NCI-H526 (cell line): ENCODE results near the gene ZNF358.

Experiments used
- DNase-seq, 2 experiments: peaks; one replicate each; lab custom pipeline; 2025; lab: John Stamatoyannopoulos, UW

The ZNF358 gene

DNA sequence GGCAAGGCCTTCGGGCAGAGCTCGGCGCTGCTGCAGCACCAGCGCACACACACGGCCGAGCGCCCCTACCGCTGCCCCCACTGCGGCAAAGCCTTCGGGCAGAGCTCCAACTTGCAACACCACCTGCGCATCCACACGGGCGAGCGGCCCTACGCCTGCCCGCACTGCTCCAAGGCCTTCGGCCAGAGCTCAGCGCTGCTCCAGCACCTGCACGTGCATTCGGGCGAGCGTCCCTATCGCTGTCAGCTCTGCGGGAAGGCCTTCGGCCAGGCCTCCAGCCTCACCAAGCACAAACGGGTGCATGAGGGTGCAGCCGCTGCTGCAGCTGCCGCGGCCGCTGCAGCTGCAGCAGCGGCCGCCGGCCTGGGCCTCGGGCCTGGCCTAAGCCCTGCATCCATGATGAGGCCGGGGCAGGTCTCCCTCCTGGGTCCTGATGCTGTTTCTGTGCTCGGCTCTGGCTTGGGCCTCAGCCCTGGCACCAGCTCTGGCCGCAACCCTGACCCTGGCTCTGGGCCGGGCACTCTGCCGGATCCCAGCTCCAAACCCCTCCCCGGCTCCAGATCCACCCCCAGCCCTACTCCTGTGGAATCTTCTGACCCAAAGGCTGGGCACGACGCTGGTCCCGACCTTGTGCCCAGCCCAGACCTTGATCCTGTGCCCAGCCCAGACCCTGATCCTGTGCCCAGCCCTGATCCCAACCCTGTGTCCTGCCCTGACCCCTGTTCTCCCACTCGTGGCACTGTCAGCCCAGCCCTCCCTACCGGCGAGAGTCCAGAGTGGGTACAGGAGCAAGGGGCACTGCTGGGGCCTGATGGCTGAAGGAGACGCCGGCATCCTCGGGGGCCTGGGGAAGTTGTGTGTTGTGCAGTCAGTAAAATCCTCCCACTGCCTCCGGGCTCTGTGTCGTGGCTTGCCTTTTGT, 4.5 kb downstream of the ZNF358 start:
- no peak for DNase-seq

DNA sequence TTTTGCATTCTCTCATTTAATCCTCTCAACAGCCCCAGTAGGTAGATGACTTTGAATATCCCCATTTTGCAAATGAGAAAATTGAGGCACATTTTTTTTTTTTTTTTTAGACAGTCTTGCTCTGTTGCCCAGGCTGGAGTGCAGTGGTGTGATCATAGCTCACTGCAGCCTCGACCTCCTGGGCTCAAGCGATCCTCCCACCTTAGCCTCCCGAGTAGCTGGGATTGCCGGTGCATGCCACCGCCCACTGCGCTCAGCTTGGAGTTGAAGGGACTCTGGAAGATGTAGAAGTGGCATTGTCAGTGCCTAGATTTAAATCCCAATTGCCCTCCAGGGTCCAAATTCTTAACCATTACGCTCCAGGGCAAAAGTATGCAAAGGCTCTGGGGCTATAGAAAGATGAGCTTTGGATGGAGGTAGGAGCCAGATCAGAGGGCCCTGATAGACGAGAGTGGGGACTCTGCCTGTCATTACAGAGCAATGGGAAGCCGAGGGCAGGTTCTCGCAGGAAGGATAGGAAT, 5.7 kb downstream of the ZNF358 start:
- DNase-seq = no peak

DNA sequence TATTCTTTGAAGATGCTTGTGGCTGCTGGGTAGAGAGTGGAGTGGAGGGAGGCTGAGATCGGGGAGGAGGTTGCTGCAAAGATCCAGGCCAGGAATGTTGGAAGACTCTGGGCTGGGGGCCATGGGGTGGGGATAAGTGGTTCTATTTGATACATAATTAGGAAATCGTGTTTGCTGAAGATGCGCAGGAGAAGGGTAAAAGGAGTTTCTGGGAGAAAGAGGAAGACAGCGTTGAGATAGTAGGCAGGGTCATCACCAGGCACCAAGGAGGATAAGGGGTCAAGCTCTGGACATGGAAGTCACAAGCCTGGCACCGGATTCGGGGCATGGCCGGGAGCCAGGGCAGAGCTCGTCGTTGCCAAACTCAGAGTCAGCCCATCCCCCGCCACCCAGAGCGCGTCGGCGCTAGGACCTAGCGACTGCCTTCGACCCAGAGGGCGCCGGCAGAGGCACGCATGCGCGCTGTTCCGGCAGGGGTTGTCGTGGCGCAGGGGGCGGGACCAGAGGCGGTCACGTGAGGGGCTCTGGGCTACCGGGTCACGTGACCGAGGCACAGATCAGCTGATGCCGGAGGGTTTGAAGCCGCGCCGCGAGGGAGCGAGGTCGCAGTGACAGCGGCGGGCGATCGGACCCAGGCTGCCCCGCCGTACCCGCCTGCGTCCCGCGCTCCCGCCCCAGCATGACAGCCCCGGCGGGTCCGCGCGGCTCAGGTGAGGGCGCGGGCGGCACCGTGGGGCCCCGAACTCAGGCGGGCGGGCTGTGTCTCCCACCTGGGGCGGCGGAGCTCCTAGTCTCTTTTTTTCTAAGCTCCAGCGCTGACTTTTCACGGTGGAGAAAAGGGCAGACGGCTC, 6.4 kb downstream of the ZNF358 start, which contains the start of gene MCOLN1:
MCOLN1 (plus strand) TSS at position 553 of the 851 bp plus-strand sequence; CDS start at position 680, 127 bp downstream.
- DNase-seq = peak; percentile 66 to 95

DNA sequence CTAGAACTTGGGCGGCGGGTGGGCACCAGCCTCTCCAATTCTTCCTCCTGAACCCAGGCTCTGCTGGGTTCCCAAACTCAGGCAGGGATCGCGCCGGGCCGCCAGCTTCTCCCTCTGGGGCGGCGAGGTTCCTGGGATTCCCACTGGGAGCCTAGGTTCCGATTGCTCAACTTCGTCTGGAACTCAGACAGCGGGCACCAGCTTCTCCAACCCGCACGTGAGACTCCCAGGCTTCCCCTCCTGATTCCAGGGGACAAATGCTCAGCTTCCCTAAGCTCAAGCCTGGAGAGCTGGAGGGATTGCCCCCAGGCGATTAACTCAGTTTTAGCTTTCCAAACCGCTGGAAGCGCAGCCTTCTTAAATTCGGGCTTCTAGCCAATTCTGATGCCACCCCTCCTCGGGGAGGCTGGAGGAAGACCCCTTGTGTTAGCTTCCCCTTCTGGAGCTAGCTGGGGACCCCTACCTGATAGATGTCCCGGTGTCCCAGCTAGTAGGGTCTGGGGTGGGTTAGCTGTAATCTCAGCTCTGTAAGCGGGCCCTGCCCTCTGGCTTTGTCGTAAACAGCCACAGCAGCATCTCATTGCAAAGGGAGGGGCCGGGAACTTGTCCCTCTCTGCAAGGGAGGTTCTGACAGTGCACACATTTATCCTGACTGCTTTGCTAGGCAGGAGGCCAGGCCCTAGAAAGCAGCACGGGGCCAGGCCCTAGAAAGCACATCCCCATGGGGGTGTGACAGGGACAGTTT, 7.2 kb downstream of the ZNF358 start:
- DNase-seq = no peak

DNA sequence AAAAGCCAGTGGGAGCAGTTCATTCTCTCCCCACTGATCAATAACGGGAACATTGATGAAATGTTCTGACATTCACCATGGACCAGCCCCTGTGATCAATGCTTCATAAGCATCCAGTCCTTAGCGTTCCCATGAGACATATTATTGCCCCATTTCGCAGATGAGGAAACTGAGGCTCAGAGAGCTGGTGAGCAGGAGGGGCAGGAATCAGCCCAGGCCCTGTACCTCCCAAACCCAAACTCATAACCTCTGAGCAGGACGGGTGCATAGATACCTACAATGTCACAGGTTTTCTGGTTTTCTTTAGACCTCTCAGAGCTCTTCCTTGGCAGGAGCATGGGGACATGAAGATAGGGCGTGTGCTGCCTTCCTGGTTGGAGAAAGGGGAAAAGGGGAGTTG, 8.6 kb downstream of the ZNF358 start:
- no peak for DNase-seq

DNA sequence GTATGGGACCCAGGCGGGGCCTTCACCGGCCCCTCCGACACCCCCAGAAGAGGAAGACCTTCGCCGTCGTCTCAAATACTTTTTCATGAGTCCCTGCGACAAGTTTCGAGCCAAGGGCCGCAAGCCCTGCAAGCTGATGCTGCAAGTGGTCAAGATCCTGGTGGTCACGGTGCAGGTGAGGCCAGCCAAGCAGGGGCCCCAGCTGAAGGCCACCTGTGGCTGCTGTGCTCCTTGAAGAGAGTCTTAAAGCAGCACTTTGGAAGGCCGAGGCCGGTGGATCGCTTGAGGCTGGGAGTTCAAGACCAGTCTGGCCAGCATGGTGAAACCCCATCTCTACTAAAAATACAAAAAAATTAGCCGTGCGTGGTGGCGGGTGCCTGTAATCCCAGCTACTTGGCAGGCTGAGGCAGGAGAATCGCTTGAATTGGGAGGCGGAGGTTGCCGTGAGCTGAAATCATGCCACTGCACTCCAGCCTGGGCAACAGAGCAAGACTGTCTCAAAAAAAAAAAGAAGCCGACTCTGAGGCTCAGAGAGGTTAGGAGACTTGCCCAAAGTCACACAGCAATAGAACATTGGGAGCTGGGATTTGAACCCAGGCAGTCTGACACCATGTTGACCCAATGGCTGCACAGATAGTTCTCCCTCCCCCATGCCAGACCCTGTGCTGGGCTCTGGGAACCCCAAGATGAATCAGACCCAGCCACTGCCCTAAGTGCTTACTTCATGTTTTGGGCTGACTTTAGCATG, 9.3 kb downstream of the ZNF358 start:
- no peak for DNase-seq

DNA sequence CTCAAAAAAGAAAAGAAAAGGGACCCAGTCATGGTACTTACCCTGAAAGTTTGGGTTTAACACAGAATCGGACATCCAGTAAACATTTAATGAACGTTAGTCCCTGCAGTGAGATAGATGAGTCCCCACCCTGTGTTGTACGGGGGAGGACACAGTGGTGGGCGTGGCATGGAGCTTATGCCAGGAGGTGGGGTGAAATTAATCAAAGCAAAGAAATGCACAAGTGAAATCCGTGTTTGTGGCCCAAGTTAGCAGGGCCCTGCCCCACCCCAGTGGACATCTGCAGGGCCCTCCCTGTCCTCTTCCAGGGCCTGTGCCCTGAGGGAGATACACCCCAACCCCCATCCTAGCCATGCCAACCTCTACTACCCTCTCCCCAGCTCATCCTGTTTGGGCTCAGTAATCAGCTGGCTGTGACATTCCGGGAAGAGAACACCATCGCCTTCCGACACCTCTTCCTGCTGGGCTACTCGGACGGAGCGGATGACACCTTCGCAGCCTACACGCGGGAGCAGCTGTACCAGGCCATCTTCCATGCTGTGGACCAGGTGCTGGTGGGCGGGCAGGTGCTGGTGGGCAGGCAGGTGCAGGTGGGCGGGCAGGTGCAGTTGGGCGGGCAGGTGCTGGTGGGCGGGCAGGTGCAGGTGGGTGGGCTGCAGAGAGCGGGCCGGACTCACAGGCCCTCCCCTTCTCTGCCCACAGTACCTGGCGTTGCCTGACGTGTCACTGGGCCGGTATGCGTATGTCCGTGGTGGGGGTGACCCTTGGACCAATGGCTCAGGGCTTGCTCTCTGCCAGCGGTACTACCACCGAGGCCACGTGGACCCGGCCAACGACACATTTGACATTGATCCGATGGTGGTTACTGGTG, 10.4 kb downstream of the ZNF358 start:
- DNase-seq = no peak

DNA sequence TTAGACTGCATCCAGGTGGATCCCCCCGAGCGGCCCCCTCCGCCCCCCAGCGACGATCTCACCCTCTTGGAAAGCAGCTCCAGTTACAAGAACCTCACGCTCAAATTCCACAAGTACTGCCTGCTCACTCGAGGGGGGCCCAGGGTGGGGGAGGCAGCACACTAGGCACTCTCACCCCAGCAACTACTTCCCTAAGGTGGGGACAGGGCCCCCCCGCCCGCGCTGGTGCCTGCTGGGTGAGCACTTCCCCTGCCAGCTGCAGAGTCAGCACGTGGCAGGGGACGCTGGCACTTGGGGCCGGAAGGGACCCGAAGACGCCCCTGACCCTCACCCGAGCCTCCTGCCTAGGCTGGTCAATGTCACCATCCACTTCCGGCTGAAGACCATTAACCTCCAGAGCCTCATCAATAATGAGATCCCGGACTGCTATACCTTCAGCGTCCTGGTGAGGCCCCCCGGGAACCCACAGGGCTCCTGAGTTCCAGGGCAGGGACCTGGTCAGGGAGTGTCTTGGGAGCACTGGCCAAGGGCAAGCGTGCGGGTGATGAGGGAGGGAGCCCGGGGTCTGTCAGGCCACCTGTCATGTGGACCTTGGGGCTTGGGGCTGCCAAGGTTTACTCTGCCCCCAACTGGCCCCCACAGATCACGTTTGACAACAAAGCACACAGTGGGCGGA, 11.8 kb downstream of the ZNF358 start:
- DNase-seq = no peak

DNA sequence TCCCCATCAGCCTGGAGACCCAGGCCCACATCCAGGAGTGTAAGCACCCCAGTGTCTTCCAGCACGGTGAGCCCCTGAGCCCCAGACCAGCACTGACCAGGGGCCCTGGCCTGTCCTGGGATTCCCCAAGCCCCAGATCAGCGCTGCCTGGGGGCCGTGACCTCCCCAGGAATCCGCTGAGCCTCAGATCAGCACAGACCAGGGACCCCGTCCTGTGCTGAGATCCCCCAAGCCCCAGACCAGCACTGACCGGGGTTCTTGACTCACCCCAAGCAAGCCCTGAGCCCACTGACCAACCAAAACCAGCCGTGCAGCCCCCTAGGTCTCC, 12.3 kb downstream of the ZNF358 start:
- DNase-seq = no peak

DNA sequence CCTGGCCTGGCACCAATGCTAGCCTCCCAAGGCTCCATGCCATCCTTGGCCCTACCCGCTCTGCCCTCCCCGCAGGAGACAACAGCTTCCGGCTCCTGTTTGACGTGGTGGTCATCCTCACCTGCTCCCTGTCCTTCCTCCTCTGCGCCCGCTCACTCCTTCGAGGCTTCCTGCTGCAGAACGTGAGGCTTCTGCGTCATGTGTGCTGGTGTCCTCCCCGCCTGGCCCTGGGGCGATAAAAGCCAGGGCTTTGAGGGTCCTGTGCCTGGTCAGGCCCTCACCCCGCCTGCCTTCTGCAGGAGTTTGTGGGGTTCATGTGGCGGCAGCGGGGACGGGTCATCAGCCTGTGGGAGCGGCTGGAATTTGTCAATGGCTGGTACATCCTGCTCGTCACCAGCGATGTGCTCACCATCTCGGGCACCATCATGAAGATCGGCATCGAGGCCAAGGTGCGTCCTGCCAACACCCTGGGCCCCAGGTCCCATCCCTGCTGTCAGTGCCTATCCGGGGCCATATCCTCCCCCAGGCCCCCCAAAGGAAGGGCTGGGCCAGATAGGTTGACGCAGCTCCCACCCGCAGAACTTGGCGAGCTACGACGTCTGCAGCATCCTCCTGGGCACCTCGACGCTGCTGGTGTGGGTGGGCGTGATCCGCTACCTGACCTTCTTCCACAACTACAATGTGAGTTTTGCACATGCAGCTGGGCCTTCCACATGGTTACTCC, 12.8 kb downstream of the ZNF358 start:
- no peak for DNase-seq

DNA sequence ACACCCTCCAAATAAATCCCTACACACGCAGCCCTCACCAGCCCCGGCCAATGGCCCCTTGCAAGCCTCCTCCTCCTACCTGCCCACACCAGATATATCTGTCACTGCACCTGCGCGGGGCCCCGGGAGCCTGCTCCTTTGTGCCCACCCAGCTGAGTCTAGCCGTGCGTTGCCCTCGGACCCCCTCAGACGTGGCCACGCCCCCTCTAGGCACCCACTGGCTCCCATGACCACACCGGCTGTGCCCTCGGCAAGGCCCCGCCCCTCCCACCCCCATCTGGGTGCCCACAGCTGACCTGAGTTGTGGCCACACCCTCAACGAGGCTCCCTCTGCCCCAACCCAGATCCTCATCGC, 13.3 kb downstream of the ZNF358 start:
- DNase-seq = no peak

DNA sequence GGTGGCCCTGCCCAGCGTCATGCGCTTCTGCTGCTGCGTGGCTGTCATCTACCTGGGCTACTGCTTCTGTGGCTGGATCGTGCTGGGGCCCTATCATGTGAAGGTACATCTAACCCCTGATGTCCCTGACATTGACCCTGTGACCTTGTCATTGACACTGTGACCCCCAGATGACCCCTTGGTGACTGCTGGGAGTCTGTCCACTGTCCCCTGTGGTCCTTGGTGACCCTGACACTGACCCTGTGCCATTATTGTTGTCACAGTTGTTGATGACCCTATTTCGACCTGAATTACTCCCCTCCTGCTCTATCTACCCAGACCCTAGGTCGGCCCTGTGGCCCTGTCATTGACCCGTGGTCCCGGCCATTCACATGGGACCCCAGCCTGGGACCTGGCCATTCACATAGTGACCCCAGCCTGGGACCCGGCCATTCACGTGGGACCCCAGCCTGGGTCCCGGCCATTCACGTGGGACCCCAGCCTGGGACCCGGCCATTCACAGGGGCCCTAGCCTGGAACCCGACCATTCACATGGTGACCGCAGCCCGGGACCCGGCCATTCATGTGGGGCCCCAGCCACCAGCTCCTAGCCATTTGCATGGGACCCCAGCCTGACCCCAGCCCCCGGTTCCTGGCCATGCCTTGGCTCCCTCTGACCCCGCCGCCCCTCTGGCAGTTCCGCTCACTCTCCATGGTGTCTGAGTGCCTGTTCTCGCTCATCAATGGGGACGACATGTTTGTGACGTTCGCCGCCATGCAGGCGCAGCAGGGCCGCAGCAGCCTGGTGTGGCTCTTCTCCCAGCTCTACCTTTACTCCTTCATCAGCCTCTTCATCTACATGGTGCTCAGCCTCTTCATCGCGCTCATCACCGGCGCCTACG, 13.9 kb downstream of the ZNF358 start:
- no peak for DNase-seq

DNA sequence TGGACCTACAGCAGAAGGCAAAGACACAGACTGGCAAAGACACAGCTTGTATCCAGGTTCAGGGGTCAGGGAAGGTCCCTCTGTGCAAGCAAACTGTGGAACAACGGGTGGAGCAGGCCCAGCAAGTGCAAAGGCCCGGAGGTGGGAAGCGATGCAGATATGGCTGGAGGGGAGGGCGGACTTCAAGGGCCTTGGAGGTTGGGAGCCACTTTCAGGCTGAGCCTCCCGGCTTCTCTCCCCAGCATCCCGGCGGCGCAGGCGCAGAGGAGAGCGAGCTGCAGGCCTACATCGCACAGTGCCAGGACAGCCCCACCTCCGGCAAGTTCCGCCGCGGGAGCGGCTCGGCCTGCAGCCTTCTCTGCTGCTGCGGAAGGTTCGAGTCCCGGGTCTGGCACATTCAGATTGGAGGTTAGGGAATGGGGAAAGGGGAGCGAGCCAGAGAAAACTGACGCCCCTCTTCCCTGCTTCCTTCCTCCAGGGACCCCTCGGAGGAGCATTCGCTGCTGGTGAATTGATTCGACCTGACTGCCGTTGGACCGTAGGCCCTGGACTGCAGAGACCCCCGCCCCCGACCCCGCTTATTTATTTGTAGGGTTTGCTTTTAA, 17.5 kb downstream of the ZNF358 start:
- no peak for DNase-seq

DNA sequence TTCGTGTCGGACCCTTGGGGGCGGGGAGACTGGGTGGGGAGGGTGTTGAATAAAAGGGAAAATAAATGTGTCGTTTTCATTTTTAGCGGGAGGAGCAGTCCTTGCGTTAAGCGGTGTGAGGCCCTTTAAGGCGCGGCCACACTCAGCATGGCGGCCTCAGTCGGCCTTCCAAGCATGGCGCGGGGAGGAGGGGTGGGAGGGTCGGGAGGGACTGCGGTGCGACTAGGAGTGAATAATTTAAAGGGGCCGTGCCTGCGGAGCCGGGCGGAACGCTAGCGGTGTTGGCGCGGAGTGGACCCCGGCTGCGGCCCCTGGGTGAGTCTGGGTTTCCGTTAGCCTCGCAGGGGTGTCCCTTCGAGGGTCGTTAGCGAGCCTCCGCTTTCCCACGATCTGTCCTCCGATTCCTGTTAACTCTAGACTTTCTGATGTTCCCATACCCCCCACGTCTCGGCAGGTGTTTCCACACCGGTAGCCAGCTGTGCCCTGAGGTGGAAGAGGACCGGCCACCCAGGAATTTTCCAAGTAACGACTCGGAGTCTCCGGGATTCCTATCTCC, 18.1 kb downstream of the ZNF358 start:
- DNase-seq = peak; percentile 11 to 80

DNA sequence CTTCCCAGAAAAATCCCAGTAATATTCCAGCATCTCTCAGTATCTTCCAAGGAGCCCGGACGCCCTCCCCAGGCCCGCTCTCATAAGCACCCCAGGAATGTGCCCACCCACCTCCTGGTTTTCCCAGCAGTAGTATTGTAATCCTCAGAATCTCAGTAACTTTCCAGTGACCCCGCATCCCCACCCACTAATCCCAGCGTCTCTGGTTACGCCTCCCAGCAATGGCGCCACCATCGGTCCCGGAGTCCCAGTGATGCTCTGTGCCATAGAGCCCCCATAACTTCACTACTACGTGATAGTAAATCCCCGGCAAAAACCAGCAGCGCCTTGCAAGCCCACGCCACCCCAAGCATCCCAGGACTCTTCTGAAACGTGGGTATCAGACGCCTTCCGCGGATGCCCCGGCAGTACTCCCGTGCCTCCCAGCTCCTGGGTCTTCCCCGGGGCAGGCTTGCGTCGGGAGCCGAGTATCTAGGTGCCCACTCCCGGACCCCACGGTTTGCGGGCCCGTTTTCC, 18.7 kb downstream of the ZNF358 start:
- DNase-seq = peak in 1 of 2 experiments; percentile 22

DNA sequence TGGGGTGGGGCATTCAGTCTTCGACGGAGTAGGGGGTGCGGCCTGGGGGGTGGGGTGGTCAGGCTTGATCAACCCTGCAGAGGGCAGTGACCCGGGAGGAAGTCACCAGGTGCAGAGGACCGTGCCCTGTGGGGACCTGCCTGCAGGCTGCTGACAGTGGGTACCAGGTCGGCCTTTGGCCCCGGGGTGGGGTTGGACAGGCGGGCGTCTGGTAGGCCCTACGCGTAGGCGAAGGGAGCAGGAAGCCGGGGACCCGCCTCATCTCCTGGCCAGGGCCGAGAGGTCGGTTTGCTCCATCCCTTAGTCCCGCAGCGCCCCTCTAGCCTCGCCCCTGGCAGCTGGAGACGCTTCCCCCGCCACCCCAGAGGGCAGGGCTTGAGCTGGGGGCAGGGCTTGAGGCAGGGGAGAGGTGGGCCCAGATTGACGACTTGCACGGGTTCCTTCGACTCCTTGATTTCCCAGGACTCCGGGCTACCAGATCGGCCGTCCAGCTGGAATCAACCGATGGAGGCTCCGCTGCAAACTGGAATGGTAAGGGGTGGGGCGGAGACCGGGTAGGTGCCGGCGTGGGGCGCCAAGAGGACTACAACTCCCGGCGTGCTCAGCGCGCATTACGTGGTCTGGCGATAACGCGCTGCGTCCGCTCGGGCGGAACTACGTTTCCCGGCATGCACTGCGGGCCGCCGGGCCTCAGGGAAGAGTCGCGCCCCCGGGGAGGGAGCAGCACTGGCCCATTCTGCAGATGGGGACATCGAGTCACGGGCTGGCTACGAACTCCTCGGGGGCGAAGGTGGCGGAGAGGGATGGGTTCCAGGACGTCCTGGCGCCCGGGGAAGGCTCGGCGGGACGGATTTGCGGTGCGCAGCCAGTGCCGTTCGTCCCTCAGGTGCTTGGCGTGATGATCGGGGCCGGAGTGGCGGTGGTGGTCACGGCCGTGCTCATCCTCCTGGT, 19.4 kb downstream of the ZNF358 start, which contains the start of gene PNPLA6:
PNPLA6 (plus strand) TSS at position 671 of the 951 bp plus-strand sequence; CDS start at position 743, 72 bp downstream.
- peak; percentile 76 to 86 for DNase-seq
